Measurements from ENCODE around the gene CCDC124.

The CCDC124 gene

DNA sequence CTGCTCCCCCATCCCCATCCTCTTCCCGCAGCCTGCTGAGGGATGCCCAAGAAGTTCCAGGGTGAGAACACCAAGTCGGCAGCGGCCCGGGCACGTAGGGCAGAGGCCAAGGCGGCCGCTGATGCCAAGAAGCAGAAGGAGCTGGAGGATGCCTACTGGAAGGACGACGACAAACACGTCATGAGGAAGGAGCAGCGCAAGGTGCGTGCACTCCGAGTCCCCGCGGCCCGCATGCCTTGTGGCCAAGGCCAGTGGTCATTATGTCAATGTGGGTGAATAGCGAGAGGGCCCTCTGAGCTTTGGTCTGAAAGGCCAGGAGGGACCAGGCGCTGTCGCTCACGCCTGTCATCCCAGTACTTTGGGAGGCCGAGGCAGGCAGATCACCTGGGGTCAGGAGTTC, 3.6 kb downstream of the CCDC124 start:
- DNase-seq (ENCODE audit: low read depth in 3 of 3) = no peak

DNA sequence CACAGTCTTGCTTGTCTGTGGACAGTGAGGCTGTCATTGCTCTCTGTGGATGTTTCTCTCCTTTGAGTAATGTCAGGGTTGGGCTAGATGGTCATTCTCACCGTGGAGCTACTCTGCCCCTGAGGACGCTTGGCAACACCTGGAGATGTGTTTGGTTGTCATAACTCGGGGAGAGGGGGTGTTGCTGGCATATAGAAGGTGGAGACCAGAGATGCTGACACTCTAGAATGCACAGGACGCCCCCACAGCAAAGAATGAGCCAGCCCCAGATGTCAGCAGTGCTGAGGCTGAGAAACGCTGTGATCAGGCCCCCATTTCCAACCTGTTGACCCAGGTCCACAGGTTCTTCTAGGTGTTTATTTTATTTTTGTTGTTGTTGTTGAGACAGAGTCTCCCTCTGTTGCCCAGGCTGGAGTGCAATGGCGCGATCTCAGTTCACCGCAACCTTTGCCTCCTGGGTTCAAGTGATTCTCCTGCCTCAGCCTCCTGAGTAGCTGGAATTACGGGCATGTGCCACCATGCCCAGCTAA, 4.6 kb downstream of the CCDC124 start:
- DNase-seq (ENCODE audit: low read depth in 3 of 3) = no peak

DNA sequence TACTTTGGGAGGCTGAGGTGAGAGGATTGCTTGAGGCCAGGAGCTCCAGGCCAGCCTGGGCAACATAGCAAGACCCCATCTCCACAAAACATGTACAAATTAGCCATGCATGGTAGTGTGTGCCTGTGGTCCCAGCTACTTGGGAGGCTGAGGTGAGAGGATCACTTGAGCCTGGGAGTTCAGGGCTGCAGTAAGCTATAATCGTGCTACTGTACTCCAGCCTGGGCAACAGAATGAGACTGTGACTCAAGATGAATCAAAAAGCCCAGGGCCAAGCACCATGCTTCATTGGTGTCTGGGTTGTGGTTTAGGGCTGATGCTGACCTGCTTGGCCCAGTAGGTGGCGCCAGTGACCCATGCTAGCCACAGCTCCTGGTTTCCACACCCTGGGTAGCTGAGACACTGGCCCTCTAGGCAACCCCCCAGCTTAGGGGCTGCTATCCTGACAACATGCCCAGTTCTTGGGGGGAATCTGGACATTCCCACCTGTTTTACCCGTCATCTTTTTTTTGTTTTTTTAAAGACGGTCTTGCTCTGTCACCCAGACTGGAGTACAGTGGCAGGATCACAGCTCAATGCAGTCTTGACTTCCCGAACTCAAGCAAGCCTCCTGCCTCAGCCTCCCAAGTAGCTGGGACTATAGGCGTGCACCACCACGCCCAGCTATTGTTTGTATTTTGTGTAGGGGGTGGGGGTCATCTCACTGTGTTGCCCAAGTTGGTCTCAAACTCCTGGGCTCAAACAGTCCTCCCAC, 5.5 kb downstream of the CCDC124 start:
- peak; percentile 70 to 79 (median 77) for DNase-seq (ENCODE audit: low read depth in 3 of 3)

DNA sequence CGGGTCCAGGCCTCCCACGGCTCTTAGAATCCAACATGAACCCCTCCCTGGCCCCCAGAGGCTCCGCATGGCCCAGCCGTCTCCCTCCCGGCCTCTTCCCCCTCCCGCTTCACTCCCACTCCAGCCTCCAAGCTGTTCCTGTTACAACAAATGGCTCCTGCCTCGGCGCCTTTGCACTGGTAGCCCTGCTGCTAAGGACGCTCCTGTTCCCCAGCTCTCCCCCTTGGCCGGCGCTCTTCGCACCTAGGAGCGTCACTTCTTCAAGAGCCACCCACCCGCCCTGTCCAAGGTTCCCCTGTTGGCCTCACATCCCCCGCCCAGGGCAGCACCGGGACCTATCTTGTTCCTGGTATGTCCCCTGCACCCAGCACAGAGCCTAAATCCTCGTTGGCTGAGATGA, 9.4 kb downstream of the CCDC124 start:
- no peak for DNase-seq (ENCODE audit: low read depth in 3 of 3)

DNA sequence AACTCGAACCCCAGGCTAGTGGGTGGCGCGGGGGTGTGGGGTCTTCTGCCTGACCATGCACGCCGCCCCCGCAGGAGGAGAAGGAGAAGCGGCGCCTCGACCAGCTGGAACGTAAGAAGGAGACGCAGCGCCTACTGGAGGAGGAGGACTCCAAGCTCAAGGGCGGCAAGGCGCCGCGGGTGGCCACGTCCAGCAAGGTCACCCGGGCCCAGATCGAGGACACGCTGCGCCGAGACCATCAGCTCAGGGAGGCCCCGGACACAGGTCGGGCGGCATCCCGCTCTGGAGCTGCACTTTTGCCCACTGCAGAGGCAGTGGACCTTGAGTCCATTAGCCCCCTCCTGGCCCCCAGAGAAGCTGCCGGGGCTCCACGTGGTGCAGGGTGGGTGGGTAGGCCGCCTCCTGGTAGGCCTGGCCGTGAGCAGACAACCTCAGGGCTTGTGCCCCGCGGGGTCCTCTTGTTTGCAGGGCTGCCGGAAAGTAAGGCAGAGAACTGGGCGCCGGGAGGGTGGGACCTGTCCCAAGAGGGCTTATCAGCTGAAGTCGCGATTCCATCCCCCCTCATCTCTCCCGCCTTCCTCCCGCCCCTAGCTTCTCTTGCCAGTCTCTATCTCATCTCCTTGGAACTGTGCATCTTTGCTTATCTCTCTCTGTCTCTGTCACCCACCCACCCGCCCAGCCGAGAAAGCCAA, 9.9 kb downstream of the CCDC124 start:
- no peak for DNase-seq (ENCODE audit: low read depth in 3 of 3)

DNA sequence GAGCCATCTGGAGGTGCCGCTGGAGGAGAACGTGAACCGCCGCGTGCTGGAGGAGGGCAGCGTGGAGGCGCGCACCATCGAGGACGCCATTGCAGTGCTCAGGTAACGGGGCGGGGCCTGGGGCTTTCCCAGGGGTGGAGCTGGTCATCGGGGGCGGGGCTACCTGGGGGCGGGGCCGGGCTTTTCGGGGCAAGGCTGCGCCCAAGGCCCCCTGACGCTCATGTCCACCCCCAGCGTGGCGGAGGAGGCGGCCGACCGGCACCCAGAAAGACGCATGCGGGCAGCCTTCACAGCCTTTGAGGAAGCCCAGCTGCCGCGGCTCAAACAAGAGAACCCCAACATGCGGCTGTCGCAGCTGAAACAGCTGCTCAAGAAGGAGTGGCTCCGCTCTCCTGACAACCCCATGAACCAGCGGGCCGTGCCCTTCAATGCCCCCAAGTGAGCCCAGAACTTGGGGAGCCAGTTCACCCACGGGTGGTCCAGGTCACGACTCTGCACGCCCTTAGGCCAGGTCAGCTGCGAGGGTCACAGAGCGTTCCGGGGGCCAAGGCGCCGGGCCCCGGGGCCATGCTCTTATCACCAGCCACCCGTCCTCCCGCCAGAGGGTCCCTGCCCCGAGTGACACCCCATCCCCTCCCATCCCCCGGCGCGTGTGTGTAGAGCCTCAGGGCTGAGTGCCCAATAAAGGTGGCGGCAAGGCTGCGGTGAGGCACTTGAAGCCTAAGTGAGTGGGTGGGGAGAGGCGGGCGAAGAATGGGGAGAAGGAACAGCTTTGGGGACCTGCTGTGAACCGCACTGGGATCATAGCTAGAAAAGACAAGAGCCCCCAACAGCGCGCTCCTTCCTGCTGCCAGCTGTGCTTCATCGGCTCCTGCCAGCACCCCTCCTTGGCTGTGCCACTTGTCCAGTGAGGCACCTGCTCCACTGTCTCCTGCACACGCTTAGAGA, 10.7 kb downstream of the CCDC124 start:
- no peak for DNase-seq (ENCODE audit: low read depth in 3 of 3)

DNA sequence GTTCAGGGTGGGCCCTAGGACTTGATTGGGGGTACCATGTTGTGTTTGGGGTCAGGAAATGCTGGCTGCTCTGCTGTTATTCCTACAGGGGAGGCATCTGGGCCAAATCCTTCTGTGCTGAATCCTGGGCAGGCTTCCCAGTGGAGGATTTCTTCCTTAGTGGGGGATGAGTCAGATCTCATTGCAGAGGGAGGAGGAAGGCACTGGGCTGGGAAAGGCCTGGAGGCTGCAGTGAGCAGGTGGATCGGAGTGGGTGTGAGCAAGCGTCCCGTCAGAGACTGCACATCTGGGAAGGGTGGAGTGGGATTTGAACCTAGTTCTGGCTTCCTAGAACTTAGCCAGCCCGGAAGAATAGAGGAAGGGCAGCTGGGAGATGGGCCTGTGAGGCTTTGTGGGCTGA, 11.5 kb downstream of the CCDC124 start:
- no peak for DNase-seq (ENCODE audit: low read depth in 3 of 3)

DNA sequence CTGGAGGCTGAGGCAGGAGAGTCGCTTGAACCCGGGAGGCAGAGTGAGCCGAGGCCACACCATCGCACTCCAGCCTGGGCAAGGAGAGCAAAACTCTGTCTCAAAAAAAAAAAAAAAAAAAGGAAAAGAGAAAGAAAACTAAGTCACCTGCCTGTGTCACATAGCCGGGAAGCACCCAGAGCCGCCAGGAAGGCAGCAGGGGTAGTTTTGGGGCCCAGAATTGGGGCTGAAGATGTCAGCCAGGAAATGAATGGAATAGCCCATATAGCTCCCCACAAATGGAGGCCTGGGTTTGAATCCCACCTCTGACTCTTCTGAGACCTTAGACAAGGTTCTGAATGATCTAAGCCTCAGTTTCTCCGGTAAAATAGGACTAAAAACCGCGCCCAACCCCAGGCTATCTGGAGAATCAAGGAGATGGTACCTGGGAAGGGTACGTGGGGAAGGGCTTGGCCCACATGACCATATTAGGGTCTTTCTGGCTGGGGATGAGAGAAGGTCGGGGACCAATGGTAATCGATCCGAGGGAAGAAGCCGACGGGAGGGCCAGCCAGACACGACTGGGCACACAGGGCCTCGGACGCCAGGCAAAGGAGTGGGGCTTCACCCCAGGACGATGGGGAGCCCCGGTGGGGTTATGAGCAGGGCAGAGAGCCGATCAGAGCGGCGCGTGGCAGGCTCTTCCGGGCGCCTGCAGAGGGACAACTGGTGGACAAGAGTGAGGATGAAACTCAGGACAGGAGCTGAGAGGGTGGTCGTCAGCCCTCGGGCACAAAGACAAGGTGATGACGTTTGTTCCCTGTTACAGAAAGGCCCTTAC, 14.4 kb downstream of the CCDC124 start:
- no peak for DNase-seq (ENCODE audit: low read depth in 3 of 3)

DNA sequence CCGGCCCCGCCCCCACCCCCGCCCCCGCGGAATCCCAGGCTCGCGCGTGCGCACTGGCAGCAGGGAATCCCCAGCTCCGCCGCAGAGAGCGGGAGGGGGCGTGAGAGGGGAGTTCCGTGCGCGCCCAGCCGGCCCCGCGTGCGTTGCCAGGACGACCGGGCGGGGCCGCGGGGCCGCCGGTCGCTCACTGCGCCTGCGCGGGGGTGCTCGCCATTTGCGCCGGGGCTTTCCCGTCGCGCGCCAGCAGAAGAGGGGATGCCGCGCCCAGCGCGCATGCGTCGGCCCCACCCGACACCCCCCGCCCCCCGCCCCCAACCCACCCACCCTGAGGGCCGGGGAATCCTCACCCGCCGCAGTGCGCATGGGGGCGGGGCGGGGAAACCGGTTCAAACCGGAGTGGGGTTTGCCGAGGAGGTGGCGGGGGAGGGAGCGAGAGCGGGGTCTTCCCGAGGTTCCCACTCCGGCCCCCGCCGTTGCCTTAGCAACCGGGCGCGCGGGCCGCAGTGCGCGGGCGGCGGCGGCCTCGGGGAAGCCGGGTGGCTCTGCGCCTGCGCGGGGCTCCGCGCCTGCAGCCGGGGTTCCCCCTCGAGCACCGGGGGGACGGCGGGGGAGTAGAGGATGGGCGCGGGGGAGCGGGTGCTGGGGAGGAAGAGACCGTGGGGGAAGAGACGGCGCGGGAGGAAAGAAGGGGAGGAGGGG, 15.1 kb downstream of the CCDC124 start:
- peak; percentile 88 to 92 (median 90) for DNase-seq (ENCODE audit: low read depth in 3 of 3)

DNA sequence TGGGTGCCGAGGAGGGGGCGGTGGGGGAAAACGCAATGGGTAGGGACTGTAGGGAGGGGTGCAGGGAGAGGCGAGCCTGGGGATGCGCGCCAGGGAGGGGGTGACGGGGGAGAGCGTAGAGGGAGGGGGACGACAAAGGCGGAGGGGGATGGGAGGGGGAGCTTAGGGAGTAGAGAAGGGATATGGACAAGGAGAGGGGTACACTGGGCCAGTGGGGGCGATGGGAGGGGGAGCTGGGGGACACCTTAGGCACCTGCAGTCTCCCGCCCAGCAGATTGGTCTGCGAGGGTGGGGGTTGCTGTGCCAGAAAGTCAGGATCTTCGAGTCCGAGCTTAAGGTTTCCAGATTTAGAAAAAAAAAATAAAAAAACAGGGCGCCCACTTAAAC, 15.7 kb downstream of the CCDC124 start:
- no peak for DNase-seq (ENCODE audit: low read depth in 3 of 3)

DNA sequence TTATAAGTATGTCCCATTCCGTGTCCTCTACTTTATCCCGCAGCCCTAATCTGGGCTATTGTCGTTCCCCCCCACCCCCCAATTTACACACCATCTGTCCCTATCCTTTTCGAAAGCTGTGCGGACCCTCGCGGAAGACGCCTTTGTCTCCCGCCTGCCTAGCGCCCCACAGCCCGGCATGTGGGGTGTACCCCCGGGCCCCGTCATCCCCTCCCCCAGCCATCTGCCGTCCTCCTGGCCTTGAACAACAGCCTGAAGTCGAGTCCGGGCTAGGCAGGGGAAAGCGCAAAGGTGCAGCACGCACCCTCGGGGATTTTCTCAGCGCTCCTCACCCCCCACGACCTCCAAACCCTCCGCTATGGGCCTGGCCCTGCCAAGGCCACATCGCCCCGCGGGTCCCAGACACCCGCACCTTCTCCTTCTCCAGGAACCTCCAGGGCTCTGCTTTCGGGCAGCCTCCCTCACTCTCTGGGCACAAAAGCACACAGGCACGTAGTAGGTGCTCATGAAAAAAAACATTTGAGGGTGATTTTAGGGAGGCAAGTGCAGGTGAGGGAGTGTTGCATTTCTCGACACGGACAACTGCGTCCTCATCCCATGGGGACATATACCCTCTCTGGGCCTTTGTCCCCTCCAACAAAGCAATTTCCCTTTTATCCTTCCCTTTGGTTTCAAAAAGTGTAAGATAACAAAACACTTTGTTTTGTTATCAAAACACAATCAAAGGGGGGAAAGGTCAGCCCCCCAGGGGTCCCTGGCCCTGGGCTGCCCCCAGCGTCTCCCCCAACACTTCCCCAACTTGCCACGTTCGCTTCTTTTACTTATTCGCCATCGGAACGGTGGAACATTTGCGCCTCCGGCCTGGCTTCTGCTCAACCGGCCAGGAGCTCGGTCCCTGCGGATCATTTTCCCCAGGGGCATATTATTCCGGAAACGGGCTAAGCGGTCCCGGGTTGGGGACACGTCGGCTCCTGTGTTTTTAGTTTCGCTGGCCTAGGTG, 16.4 kb downstream of the CCDC124 start:
- DNase-seq (ENCODE audit: low read depth in 3 of 3) = no peak

DNA sequence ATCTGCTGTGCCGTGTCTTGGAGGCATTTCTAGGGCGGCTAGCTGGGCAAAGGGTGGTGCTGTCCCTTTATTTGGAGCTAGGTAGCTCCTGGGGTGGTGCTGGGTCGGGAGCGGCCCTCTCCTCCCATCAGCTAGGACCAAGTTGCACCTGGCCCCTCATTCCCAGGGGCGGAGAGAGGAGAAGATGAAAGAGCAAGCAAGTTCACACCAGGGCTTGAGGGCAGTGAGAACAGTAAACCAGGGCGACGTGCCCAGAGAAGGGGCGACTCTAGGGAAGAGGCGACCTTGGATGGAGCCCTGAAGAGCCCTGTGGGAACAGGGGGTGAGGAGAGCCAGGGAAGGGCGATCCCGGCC, 17.1 kb downstream of the CCDC124 start:
- no peak for DNase-seq (ENCODE audit: low read depth in 3 of 3)

DNA sequence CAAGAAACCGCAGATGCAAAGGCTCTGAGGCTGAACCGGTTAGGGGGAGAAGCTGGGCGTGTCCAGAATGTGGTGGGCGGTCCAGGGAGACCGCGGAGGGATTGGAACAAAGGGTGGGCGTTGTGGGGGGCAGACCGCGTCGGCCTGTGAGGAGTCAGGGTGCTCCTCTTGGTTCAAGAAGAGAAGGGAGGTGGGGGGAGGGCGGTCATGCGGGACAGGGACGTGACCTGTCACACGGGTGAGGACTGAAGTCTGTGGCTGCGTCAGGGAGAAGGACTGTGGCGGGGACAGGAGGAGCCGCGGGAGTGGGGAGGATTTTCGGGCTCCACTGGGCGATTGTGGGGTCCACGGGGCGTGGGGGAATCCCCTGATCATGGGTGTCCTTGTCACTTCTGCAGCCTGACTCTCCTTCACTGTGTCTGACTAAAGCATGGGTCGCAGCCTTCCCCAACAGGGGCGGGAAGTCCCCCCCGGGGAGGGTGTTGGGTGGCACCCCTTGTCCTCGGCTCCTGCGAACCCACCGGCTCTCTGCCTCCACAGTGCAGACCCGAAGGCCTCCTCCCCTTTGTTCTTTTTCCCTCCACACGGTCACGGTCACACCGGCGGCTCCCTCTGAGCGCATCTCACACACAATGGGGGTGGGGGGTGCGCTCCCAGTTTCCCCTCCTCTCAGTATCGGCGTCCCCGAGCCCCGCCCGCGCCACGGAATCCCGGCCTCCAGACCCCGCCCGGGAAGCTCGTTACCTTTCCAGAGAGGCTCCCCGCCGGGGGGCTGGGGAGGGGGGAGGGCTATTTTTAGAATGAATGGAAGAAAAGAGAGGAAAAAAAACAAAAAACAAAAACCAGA, 17.7 kb downstream of the CCDC124 start:
- DNase-seq (ENCODE audit: low read depth in 3 of 3) = no peak

DNA sequence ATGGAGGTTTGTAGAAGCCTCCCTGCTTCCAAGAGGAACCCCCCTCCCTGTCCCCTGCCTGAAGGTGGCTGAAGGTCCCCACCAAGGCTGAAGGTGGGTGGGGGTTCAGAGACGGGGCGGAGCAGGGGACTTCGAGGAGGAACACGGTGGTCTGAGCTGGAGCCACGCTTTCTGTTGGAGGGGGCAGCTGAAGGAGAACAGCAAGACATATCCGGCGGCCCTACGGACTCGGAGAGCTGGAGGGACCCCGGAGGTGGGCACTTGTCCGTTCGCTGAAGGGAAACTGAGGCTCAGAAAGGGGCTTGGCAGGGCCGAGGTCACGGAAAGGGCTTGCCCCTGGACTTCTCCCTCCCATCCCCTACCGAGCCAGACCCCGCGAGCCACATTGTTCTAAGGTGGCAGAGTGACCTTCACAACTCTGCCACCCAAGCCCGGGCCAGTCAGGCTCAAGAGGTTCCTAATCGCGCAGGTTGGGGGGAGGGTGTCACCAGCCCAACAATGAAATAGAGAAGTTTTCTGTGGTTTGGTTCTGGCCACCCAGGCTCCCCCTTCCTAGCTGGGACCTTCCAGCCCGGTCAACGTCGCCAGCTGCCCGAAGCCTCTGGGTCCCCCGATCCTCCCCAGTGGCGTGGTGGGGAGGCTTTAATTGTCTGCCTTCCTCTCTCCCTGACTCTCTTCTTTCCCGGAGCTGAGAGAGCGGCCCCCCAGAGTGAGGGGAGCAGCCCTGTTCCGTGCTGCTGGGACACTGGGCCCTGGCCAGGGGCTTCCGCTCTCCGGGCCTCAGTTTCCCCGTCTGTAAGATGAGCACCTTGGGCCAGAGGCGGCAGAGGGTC, 18.6 kb downstream of the CCDC124 start:
- no peak for DNase-seq (ENCODE audit: low read depth in 3 of 3)

DNA sequence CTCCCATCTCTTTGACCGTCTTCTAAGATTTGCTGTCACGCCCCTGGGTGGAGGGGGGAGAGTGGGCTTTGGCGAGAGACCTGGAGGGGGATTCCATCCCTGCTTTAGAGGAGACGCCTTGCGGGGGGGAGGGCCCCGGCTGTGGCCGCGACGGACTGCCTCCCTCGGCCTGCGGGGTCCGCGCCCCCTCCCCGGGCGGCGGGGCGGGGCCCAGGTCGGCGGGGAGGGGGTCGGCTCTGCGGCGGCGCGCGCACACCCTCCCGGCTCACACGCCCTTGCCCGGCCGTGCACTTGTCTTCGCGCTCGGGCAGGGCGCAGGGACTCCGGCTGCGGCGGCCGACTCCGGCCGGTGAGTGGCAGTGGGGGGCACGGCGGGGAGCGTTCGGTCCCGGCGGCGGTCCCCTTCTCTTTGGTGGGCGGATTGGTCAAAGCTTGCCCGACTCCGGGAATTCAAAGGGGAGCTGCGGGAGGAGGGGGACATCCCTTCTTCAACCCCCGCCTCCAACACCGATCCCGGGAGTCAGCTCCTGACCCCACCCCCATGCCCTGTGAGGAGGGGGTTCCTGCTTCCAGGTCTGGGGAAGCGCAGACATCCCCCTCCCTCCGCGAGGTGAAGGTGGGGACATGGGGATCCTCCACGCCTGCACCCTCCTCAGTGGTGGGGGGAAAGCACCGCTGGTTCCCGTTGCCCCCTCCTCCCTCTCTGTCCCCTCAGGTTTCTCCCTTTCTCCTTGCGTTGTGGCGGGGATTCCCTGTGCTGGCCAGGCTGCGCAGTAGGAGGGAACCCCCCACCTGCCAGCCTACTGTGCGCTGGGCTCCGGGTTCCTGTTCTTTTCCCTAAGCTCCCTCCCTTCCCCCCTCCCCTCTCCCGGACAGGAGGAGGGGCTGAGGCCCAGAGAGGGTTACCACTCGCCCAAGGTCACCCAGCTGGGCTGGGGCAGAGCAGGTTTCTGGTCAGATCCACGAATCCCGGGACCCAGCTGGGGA, 19.5 kb downstream of the CCDC124 start:
- no peak for DNase-seq (ENCODE audit: low read depth in 3 of 3)

DNA sequence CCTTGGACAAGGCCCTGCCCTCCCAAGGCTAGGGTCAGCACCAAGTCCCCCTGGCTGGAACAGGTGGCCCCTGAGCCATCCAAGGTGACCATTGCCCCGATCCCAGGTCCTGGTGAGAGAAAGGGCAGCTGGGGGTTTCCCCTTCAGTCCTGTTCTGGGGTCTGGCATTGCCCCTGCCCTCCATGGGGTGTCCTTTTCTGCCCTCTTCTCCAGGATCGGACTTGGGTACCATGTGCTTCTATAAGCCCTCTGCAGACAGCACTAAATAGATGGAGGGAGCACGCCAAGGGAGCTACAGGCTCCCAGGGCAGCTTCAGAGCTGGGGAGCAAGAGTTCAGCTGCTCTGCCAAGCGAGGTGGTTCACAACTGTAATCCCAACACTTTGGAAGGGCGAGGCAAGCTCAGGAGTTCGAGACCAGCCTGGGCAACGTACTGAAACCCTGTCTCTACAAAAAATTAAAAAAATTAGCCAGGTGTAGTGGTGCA, 20.5 kb downstream of the CCDC124 start:
- DNase-seq (ENCODE audit: low read depth in 3 of 3) = no peak
